ENCODE data around the gene C12orf56.
"Not testable (repeated sequence)": the region's sequence is repeated elsewhere in the genome, so short reads cannot be mapped to it uniquely, and the experiment has no call there.

Gene C12orf56

DNA sequence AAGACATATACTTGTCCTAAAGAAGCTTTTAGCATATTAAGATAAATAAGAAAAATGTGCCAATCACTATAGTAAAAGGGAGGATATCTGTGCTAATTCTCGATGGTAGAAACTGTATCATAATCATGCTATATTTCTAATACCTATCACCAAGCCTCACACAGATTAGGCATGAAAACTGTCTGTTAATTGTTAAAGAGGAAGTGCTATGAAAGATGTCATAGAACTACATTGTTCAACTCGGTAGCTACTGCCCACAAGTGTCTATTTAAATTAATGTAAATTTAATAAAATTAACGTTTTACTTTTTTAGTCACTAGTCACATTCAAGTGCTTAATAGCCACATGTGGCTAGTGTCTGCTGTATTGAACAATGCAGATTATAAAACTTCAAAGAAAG, 90.9 kb downstream of the C12orf56 start:
- H3K9me3 Mint-ChIP-seq, result no peaks in the 10 kb centered on the region
- no peaks in the 10 kb centered on the region for H3K36me3 Mint-ChIP-seq (ENCODE audit: low read depth)
- no peak overlapping the region for H3K27ac Mint-ChIP-seq
- no peak overlapping the region for H3K4me3 Mint-ChIP-seq
- peaks cover 6% of the 10 kb centered on the region for H3K4me1 Mint-ChIP-seq (ENCODE audit: low read depth)
- H3K27me3 Mint-ChIP-seq, result peaks cover 21% of the 10 kb centered on the region

DNA sequence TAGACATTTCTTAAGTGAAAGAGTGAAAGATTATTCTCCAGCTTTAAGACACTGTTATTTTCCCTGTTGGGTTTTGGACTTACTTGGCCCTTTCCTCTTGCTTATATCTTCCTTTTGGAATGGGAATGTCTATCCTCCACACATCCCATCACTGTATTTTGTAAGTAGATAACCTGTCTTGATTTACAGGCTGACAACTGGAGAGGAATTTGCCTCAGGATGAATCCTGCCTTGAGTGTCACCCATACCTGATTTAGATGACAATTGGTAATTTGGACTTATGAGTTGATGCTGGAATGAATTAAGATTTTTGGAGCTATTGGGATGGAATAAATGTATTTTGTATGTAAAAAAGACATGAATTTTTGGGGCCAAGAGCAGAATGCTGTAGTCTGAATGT, 94.3 kb downstream of the C12orf56 start:
- Mint-ChIP-seq H3K27ac (no peak overlapping the region), H3K36me3 (ENCODE audit: low read depth) (no peaks in the 10 kb centered on the region), H3K27me3 (peaks cover 17% of the 10 kb centered on the region), H3K4me3 (no peak overlapping the region), H3K4me1 (ENCODE audit: low read depth) (peaks cover 17% of the 10 kb centered on the region), H3K9me3 (peaks cover 6% of the 10 kb centered on the region)

GRCh38 chr12:64293654-64294364, 96.7 kb downstream of the C12orf56 start:
- no peak overlapping the region for H3K27ac Mint-ChIP-seq
- peaks cover 17% of the 10 kb centered on the region for H3K4me1 Mint-ChIP-seq (ENCODE audit: low read depth)
- peaks cover 10% of the 10 kb centered on the region for H3K27me3 Mint-ChIP-seq
- H3K4me3 Mint-ChIP-seq, result no peak overlapping the region
- peaks cover 6% of the 10 kb centered on the region for H3K9me3 Mint-ChIP-seq
- H3K36me3 Mint-ChIP-seq (ENCODE audit: low read depth), result no peaks in the 10 kb centered on the region

- H3K27ac Mint-ChIP-seq; H3K27me3 Mint-ChIP-seq; H3K36me3 Mint-ChIP-seq (ENCODE audit: low read depth); H3K9me3 Mint-ChIP-seq; H3K4me3 Mint-ChIP-seq: not testable (repeated sequence)
- peaks cover 17% of the 10 kb centered on the region for H3K4me1 Mint-ChIP-seq (ENCODE audit: low read depth)
Observed at GRCh38 chr12:64293174-64293573, 97.4 kb downstream of the C12orf56 start.

- no peaks in the 10 kb centered on the region for H3K36me3 Mint-ChIP-seq (ENCODE audit: low read depth)
- H3K27ac Mint-ChIP-seq, result no peak overlapping the region
- H3K9me3 Mint-ChIP-seq, result no peaks in the 10 kb centered on the region
- H3K27me3 Mint-ChIP-seq, result no peaks in the 10 kb centered on the region
- no peaks in the 10 kb centered on the region for H3K4me1 Mint-ChIP-seq (ENCODE audit: low read depth)
- no peak overlapping the region for H3K4me3 Mint-ChIP-seq
Observed at GRCh38 chr12:64286521-64286920, 104.0 kb downstream of the C12orf56 start.

GRCh38 chr12:64284256-64284655, 106.3 kb downstream of the C12orf56 start:
- Mint-ChIP-seq H3K4me3 (no peak overlapping the region), H3K36me3 (ENCODE audit: low read depth) (no peaks in the 10 kb centered on the region), H3K27ac (no peak overlapping the region), H3K27me3 (no peaks in the 10 kb centered on the region), H3K9me3 (no peaks in the 10 kb centered on the region), H3K4me1 (ENCODE audit: low read depth) (no peaks in the 10 kb centered on the region)

GRCh38 chr12:64278421-64278820, 112.1 kb downstream of the C12orf56 start:
- Mint-ChIP-seq H3K4me1 (ENCODE audit: low read depth) (no peaks in the 10 kb centered on the region), H3K4me3 (no peak overlapping the region), H3K27me3 (no peaks in the 10 kb centered on the region), H3K9me3 (no peaks in the 10 kb centered on the region), H3K27ac (no peak overlapping the region), H3K36me3 (ENCODE audit: low read depth) (no peaks in the 10 kb centered on the region)

DNA sequence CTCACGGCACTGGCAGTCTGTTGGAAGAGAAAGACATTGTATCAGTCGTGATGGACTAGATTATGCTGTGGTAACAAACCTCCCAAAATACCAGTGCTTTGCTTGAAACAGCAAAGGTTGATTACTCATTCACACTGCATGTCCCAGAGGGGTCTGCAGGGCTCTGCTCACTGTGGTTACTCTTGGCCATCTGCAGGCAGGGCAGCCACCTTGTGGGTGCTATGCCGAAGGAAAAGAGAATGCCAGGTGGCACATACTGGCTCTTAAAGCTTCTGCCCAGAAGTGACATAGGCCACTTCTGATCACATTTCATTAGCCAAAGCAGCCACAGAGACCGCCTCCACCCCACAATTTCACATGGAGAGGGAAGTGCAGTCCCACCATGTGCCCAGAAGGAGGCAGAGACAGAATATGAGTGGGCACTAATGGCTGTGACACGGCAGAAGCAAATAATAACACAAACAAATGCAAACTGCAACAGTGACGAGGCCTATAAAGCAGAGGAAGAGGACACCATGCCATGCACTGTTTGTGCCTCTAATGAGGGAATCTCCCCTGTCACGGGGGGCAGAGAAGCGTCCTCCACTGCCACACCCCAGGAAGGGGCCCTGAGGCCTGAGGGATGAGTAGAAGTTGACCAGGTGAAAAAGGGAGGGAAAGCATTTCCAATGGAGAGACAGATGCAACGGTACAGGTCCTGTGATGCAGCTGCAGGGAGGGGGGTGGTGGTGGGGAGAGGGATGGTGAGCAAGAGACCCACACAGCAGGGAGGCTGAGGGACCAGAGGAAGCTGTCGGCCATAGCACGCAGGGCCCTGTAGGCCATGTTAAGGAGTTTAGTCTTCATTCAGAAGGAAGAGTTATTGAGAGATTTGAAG, 116.8 kb downstream of the C12orf56 start:
- Mint-ChIP-seq H3K27ac (no peak overlapping the region), H3K27me3 (no peaks in the 10 kb centered on the region), H3K4me3 (no peak overlapping the region), H3K9me3 (no peaks in the 10 kb centered on the region), H3K4me1 (ENCODE audit: low read depth) (no peaks in the 10 kb centered on the region), H3K36me3 (ENCODE audit: low read depth) (no peaks in the 10 kb centered on the region)

GRCh38 chr12:64270411-64270810, 120.1 kb downstream of the C12orf56 start:
- no peaks in the 10 kb centered on the region for H3K9me3 Mint-ChIP-seq
- H3K27me3 Mint-ChIP-seq, result no peaks in the 10 kb centered on the region
- no peak overlapping the region for H3K27ac Mint-ChIP-seq
- no peak overlapping the region for H3K4me3 Mint-ChIP-seq
- H3K4me1 Mint-ChIP-seq (ENCODE audit: low read depth), result no peaks in the 10 kb centered on the region
- H3K36me3 Mint-ChIP-seq (ENCODE audit: low read depth), result no peaks in the 10 kb centered on the region

GRCh38 chr12:64269161-64269560, 121.4 kb downstream of the C12orf56 start:
- no peaks in the 10 kb centered on the region for H3K36me3 Mint-ChIP-seq (ENCODE audit: low read depth)

GRCh38 chr12:64268409-64268808, 122.1 kb downstream of the C12orf56 start:
- Mint-ChIP-seq H3K27me3 (peaks cover 3% of the 10 kb centered on the region), H3K27ac (no peak overlapping the region), H3K9me3 (no peaks in the 10 kb centered on the region), H3K36me3 (ENCODE audit: low read depth) (no peaks in the 10 kb centered on the region), H3K4me1 (ENCODE audit: low read depth) (no peaks in the 10 kb centered on the region), H3K4me3 (no peak overlapping the region)

More at GRCh38 chr12:64269161-64269560, 121.4 kb downstream of the C12orf56 start:
- no peaks in the 10 kb centered on the region for H3K4me1 Mint-ChIP-seq (ENCODE audit: low read depth)
- H3K9me3 Mint-ChIP-seq, result no peaks in the 10 kb centered on the region
- no peak overlapping the region for H3K27ac Mint-ChIP-seq
- peaks cover 3% of the 10 kb centered on the region for H3K27me3 Mint-ChIP-seq
- no peak overlapping the region for H3K4me3 Mint-ChIP-seq

- Mint-ChIP-seq H3K4me1 (ENCODE audit: low read depth) (no peaks in the 10 kb centered on the region), H3K36me3 (ENCODE audit: low read depth) (no peaks in the 10 kb centered on the region), H3K27me3 (peaks cover 3% of the 10 kb centered on the region), H3K9me3 (no peaks in the 10 kb centered on the region), H3K4me3 (no peak overlapping the region), H3K27ac (no peak overlapping the region)
Observed at GRCh38 chr12:64265839-64266238, 124.7 kb downstream of the C12orf56 start.

DNA sequence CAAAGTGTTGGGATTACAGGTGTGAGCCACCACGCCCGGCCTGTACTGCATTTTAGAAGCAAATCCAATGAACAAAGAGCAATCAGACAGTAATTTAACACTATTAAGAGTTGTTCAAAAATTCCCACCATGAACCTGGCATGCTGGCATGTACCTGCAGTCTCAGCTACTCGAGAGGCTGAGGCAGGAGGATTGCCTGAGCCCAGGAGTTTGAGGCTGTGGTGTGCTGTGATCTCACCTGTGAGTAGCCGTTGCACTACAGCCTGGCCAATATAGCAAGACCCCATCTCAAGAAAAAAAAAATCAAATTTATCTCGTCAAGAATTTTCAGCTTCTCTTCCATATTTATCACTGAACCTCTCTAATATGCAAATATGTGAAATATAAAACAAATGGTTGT, 128.7 kb downstream of the C12orf56 start:
- Mint-ChIP-seq H3K27ac (no peak overlapping the region), H3K36me3 (ENCODE audit: low read depth) (no peaks in the 10 kb centered on the region), H3K27me3 (peaks cover 3% of the 10 kb centered on the region), H3K4me3 (no peak overlapping the region), H3K4me1 (ENCODE audit: low read depth) (no peaks in the 10 kb centered on the region), H3K9me3 (no peaks in the 10 kb centered on the region)

- Mint-ChIP-seq H3K27ac (no peak overlapping the region), H3K36me3 (ENCODE audit: low read depth) (no peaks in the 10 kb centered on the region), H3K9me3 (no peaks in the 10 kb centered on the region), H3K4me3 (no peak overlapping the region), H3K4me1 (ENCODE audit: low read depth) (no peaks in the 10 kb centered on the region), H3K27me3 (no peaks in the 10 kb centered on the region)
Observed at GRCh38 chr12:64258576-64258975, 132.0 kb downstream of the C12orf56 start.

- H3K4me1 Mint-ChIP-seq (ENCODE audit: low read depth), result no peaks in the 10 kb centered on the region
- H3K4me3 Mint-ChIP-seq, result no peak overlapping the region
- H3K9me3 Mint-ChIP-seq, result no peaks in the 10 kb centered on the region
- no peaks in the 10 kb centered on the region for H3K36me3 Mint-ChIP-seq (ENCODE audit: low read depth)
- no peak overlapping the region for H3K27ac Mint-ChIP-seq
- H3K27me3 Mint-ChIP-seq, result no peaks in the 10 kb centered on the region
Observed at GRCh38 chr12:64256166-64256800, 134.3 kb downstream of the C12orf56 start.

Data from stimulated activated naive CD8-positive, alpha-beta T cell treated with anti-CD3 and anti-CD28 coated beads, Interleukin-15, Interleukin-2, amounts not matched to agents 100 ng/mL and 50 ng/mL, for 24 hours (primary cell).